Loucy (cell line): ENCODE data around the gene SLC48A1.

Experiments
- EZH2phosphoT487 ChIP-seq: fragments of 200-600 bp; IDR thresholded peaks from 2 replicates; pipeline ENCODE4 v1.6.1; 2018; ENCODE audit warnings: antibody characterized with exemption, mild to moderate bottlenecking, moderate library complexity, borderline replicate concordance
- TF ChIP-seq, protein P1 (sequence below): fragments of 200-600 bp; sonication (generic); conservative IDR thresholded peaks from 2 replicates; pipeline ENCODE4 v1.5.1; 2014; ENCODE audit warnings: mild to moderate bottlenecking, antibody characterized with exemption, low read length

GRCh38 chr12:47744778-47745436 is 28.1 kb upstream of the SLC48A1 start:
- TF ChIP-seq, protein P1, sequence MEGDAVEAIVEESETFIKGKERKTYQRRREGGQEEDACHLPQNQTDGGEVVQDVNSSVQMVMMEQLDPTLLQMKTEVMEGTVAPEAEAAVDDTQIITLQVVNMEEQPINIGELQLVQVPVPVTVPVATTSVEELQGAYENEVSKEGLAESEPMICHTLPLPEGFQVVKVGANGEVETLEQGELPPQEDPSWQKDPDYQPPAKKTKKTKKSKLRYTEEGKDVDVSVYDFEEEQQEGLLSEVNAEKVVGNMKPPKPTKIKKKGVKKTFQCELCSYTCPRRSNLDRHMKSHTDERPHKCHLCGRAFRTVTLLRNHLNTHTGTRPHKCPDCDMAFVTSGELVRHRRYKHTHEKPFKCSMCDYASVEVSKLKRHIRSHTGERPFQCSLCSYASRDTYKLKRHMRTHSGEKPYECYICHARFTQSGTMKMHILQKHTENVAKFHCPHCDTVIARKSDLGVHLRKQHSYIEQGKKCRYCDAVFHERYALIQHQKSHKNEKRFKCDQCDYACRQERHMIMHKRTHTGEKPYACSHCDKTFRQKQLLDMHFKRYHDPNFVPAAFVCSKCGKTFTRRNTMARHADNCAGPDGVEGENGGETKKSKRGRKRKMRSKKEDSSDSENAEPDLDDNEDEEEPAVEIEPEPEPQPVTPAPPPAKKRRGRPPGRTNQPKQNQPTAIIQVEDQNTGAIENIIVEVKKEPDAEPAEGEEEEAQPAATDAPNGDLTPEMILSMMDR: no peak
- no peak for TF ChIP-seq EZH2phosphoT487
